ENCODE data around the gene FTCD.

- no peak for TF ChIP-seq CTCF (IDR thresholded peaks at IDR 0.05 in 2 of 3, conservative IDR thresholded peaks at IDR 0.05 in 1 of 3; ENCODE audit: insufficient read depth in 2 of 3, low read depth in 1 of 3, low read length in 3 of 3)
- no peak for TF ChIP-seq POLR2A (conservative IDR thresholded peaks at IDR 0.05)
- TF ChIP-seq ATF3 (IDR thresholded peaks at IDR 0.05) = no peak
- no peak for TF ChIP-seq ATF3 (CRISPR knock-in tag; conservative IDR thresholded peaks at IDR 0.05)
- no peak for TF ChIP-seq CEBPB (tag; IDR thresholded peaks at IDR 0.05)
- no peak for TF ChIP-seq ZNF146 (CRISPR knock-in tag; IDR thresholded peaks at IDR 0.05; ENCODE audit: unreplicated experiment)
- no peak for TF ChIP-seq POLR2AphosphoS5 (IDR thresholded peaks at IDR 0.05; ENCODE audit: control insufficient read depth, insufficient read depth, low read depth, low read length)
- no peak for TF ChIP-seq ZBTB33 (CRISPR knock-in tag; IDR thresholded peaks at IDR 0.05)
- no peak for TF ChIP-seq PHF20 (IDR thresholded peaks at IDR 0.05; ENCODE audit: partially characterized antibody)
- TF ChIP-seq KAT7 (CRISPR knock-in tag; IDR thresholded peaks at IDR 0.05; ENCODE audit: borderline replicate concordance) = no peak
- no peak for TF ChIP-seq FOXM1 (IDR thresholded peaks at IDR 0.05; ENCODE audit: low read depth)
- TF ChIP-seq FOXM1 (CRISPR knock-in tag; IDR thresholded peaks at IDR 0.05; ENCODE audit: low read depth) = no peak
- no peak for TF ChIP-seq HDAC1 (IDR thresholded peaks at IDR 0.05)
- TF ChIP-seq ZSCAN29 (IDR thresholded peaks at IDR 0.05) = no peak
- TF ChIP-seq EZH2 (IDR thresholded peaks at IDR 0.05; ENCODE audit: borderline replicate concordance, low read depth, low read length) = no peak
Observed at GRCh38 chr21:46190491-46191131, 35.2 kb upstream of the FTCD start.
